NB4 (cell line): ENCODE results near the gene KIRREL1.

Experiments
- POLR2A ChIP-seq: IDR thresholded peaks from 2 replicates; pipeline ENCODE4 v1.6.1; 2011; ENCODE audit warnings: mild to moderate bottlenecking; ENCODE audit not compliant: insufficient read length; ENCODE audit errors: extremely low read depth
- TF ChIP-seq, protein P1 (sequence below): IDR thresholded peaks from one replicate; pipeline ENCODE4 v1.5.1; 2012; ENCODE audit warnings: low read depth, low read length
- TF ChIP-seq, protein P2 (sequence below): IDR thresholded peaks from 2 replicates; pipeline ENCODE4 v1.6.1; 2011; ENCODE audit warnings: low read depth, low read length

- TF ChIP-seq, protein P1, sequence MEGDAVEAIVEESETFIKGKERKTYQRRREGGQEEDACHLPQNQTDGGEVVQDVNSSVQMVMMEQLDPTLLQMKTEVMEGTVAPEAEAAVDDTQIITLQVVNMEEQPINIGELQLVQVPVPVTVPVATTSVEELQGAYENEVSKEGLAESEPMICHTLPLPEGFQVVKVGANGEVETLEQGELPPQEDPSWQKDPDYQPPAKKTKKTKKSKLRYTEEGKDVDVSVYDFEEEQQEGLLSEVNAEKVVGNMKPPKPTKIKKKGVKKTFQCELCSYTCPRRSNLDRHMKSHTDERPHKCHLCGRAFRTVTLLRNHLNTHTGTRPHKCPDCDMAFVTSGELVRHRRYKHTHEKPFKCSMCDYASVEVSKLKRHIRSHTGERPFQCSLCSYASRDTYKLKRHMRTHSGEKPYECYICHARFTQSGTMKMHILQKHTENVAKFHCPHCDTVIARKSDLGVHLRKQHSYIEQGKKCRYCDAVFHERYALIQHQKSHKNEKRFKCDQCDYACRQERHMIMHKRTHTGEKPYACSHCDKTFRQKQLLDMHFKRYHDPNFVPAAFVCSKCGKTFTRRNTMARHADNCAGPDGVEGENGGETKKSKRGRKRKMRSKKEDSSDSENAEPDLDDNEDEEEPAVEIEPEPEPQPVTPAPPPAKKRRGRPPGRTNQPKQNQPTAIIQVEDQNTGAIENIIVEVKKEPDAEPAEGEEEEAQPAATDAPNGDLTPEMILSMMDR: no peak
- TF ChIP-seq, protein P2, sequence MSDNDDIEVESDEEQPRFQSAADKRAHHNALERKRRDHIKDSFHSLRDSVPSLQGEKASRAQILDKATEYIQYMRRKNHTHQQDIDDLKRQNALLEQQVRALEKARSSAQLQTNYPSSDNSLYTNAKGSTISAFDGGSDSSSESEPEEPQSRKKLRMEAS: no peak
- no peak for TF ChIP-seq POLR2A
These were observed 35.2 kb upstream of the KIRREL1 start for GRCh38 chr1:157958263-157958662.
